Uterus (tissue), 2 donors: Measurements from ENCODE around the gene FAIM.

Experiments
- POLR2A ChIP-seq, 2 donors: fragments of 450-650 bp; IDR thresholded peaks; one replicate each; pipeline ENCODE4 v1.6.1; 2016; ENCODE audit warnings: antibody characterized with exemption in 2 of 2, mild to moderate bottlenecking in 1 of 2, moderate library complexity in 1 of 2
- TF ChIP-seq, protein P1 (sequence below), 4 experiments: fragments of 200-600 bp in 2 of 4; fragments of 450-650 bp in 2 of 4; sonication (generic) in 2 of 4; IDR thresholded peaks; one replicate each; pipeline ENCODE4 v1.5.1; 2016 to 2019; ENCODE audit warnings: antibody characterized with exemption in 4 of 4, mild to moderate bottlenecking in 2 of 4, moderate library complexity in 1 of 4

DNA sequence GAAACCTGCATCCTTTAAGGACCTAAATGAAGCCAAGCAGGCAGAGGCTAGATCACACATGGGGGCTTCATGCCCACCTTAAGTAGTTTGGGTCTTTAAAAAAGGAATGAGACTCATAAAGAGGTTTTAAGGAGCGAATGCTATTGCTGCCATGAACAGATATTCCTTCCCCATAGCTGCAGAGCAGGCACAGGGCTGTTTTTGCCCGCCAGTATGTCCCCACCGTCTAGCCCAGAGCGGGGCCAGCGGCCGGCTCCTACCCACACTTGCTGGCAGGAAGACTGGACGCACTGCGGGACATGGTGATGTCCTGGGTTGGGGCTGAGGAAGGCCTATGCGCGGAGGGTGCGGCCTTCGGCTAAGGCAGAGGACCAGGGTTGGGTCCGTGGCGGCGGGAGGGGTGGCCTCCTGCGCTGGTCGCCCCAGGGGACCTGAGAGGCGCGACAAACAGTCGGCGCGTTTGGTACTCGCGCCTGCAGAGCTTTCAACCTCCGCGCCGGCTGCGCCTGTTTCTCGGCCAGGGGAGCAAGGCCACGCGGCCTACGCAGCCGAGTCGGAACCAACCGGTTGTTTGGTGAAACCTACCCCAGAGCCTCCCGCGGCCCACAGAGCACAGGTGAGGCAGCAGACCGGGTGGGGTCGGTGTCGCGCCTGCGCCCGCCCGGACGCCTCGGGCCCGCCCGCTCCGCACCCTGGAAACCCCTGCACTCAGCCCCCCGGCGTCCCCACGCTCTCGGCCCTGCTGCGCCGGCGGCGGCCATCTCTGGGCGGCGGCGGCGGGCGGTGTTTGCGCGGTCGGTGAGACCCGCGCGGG lies at the start of gene FAIM:
- TF ChIP-seq, protein P1, sequence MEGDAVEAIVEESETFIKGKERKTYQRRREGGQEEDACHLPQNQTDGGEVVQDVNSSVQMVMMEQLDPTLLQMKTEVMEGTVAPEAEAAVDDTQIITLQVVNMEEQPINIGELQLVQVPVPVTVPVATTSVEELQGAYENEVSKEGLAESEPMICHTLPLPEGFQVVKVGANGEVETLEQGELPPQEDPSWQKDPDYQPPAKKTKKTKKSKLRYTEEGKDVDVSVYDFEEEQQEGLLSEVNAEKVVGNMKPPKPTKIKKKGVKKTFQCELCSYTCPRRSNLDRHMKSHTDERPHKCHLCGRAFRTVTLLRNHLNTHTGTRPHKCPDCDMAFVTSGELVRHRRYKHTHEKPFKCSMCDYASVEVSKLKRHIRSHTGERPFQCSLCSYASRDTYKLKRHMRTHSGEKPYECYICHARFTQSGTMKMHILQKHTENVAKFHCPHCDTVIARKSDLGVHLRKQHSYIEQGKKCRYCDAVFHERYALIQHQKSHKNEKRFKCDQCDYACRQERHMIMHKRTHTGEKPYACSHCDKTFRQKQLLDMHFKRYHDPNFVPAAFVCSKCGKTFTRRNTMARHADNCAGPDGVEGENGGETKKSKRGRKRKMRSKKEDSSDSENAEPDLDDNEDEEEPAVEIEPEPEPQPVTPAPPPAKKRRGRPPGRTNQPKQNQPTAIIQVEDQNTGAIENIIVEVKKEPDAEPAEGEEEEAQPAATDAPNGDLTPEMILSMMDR (IDR thresholded peaks at IDR 0.05): peak in 1 of 4 experiments; percentile 12
- peak in 1 of 2 donors; percentile 32 for TF ChIP-seq POLR2A (IDR thresholded peaks at IDR 0.05)
